IMR-90 (cell line): ENCODE data around the gene GNG12. TPM values are rescaled to one million over a fixed set of nuclear protein-coding genes. Genes with fewer than 3 reads are reported as not detected.

Source experiments
- ATAC-seq: fragments of 200-7000 bp; cut with Tn5 transposase; 2 replicates; pipeline ENCODE4 v1.9.1; 2020; ENCODE audit warnings: low read depth, mild to moderate bottlenecking, moderate library complexity
- BruUV-seq: library from RNA; stranded (reverse); fragments of 400-500 nt; replicated peaks from 2 replicates; lab custom pipeline; 2021; lab: Mats Ljungman, UMichigan
- CTCF ChIA-PET: fragments of 300-600 bp; formaldehyde crosslinking; extraction: SDS; loops from one replicate; lab custom pipeline; 2021; ENCODE audit warnings: antibody characterized with exemption; lab: Yijun Ruan, JAX
- POLR2A ChIA-PET: fragments of 300-600 bp; sonication (Branson Sonifier 250); formaldehyde crosslinking; loops from one replicate; lab custom pipeline; 2022; ENCODE audit warnings: antibody characterized with exemption; ENCODE audit not compliant: unreplicated experiment; lab: Charles Lee
- DNase-seq: peaks from one replicate; pipeline ENCODE4 v3.0.0; 2013
- H2AFZ ChIP-seq: replicated peaks from 2 replicates; pipeline ENCODE3; 2013; ENCODE audit warnings: low read length, mild to moderate bottlenecking; ENCODE audit not compliant: poor library complexity
- H2AK5ac ChIP-seq: 2 replicates; pipeline ENCODE4 v1.6.1; 2013; ENCODE audit warnings: low read depth, low read length, inconsistent platforms
- H2AK9ac ChIP-seq: replicated peaks from 2 replicates; pipeline ENCODE3; 2013; ENCODE audit warnings: mild to moderate bottlenecking, low read depth, low read length, moderate library complexity; ENCODE audit not compliant: poor library complexity
- H2BK120ac ChIP-seq: 2 replicates; pipeline ENCODE4 v1.6.1; 2013; ENCODE audit warnings: low read depth, low read length, inconsistent platforms
- H2BK15ac ChIP-seq: 3 replicates; pipeline ENCODE4 v1.6.1; 2013; ENCODE audit warnings: low read depth, low read length, inconsistent platforms
- H2BK20ac ChIP-seq: 2 replicates; pipeline ENCODE4 v1.6.1; 2013; ENCODE audit warnings: low read depth, mild to moderate bottlenecking, inconsistent platforms, low read length, moderate library complexity
- H2BK5ac ChIP-seq: 2 replicates; pipeline ENCODE4 v1.6.1; 2013; ENCODE audit warnings: mild to moderate bottlenecking, low read depth, low read length, inconsistent platforms; ENCODE audit not compliant: poor library complexity, severe bottlenecking
- H3K14ac ChIP-seq: replicated peaks from 2 replicates; pipeline ENCODE4 v1.6.1; 2013; ENCODE audit warnings: low read depth, low read length, inconsistent platforms
- H3K18ac ChIP-seq: 2 replicates; pipeline ENCODE4 v1.6.1; 2013; ENCODE audit warnings: low read depth, low read length, control low read depth
- H3K23ac ChIP-seq: 2 replicates; pipeline ENCODE4 v1.6.1; 2013; ENCODE audit warnings: low read depth, low read length, inconsistent platforms
- H3K27ac ChIP-seq: 2 replicates; pipeline ENCODE4 v1.5.1; 2013; ENCODE audit warnings: mild to moderate bottlenecking, control low read depth, low read length; ENCODE audit not compliant: insufficient read depth
- H3K27me3 ChIP-seq: 2 replicates; pipeline ENCODE4 v1.6.1; 2013; ENCODE audit warnings: low read length; ENCODE audit not compliant: control insufficient read depth, insufficient read depth
- H3K36me3 ChIP-seq: 2 replicates; pipeline ENCODE4 v1.6.1; 2013; ENCODE audit warnings: low read length, mixed read lengths; ENCODE audit not compliant: control insufficient read depth, insufficient read depth
- H3K4ac ChIP-seq: 2 replicates; pipeline ENCODE4 v1.6.1; 2013; ENCODE audit warnings: low read depth, low read length, inconsistent platforms
- H3K4me1 ChIP-seq: 2 replicates; pipeline ENCODE4 v1.6.1; 2013; ENCODE audit warnings: low read length, mixed read lengths; ENCODE audit not compliant: control insufficient read depth, insufficient read depth
- H3K4me2 ChIP-seq: 2 replicates; pipeline ENCODE4 v1.6.1; 2013; ENCODE audit warnings: low read depth, mild to moderate bottlenecking, control low read depth, low read length, moderate library complexity
- H3K4me3 ChIP-seq: 2 replicates; pipeline ENCODE4 v1.5.1; 2013; ENCODE audit warnings: low read depth, mild to moderate bottlenecking, control low read depth, low read length, moderate library complexity; ENCODE audit not compliant: insufficient read depth
- H3K56ac ChIP-seq: 2 replicates; pipeline ENCODE4 v1.6.1; 2013; ENCODE audit warnings: low read length, inconsistent platforms; ENCODE audit not compliant: insufficient read depth; ENCODE audit errors: extremely low read depth
- H3K79me1 ChIP-seq, 2 experiments: 2 replicates each; pipeline ENCODE4 v1.6.1; 2013; ENCODE audit warnings: low read length in 2 of 2, inconsistent platforms in 1 of 2, low read depth in 1 of 2
- H3K9ac ChIP-seq: 2 replicates; pipeline ENCODE4 v1.6.1; 2013; ENCODE audit warnings: low read depth, low read length, control low read depth
- H3K9me1 ChIP-seq: 2 replicates; pipeline ENCODE4 v1.6.1; 2013; ENCODE audit warnings: low read length, inconsistent platforms; ENCODE audit not compliant: insufficient read depth
- H3K9me3 ChIP-seq: 2 replicates; pipeline ENCODE4 v1.6.1; 2013; ENCODE audit warnings: low read length; ENCODE audit not compliant: control insufficient read depth, insufficient read depth
- H4K20me1 ChIP-seq: 2 replicates; pipeline ENCODE4 v1.6.1; 2013; ENCODE audit warnings: low read length, inconsistent platforms; ENCODE audit not compliant: insufficient read depth
- H4K5ac ChIP-seq: 2 replicates; pipeline ENCODE4 v1.6.1; 2013; ENCODE audit warnings: mild to moderate bottlenecking, low read depth, low read length, control low read depth
- H4K8ac ChIP-seq, 2 experiments: 2 replicates each; pipeline ENCODE4 v1.6.1; 2013; ENCODE audit warnings: low read depth in 2 of 2, low read length in 2 of 2, control low read depth in 1 of 2, inconsistent platforms in 1 of 2
- H4K91ac ChIP-seq: 2 replicates; pipeline ENCODE4 v1.6.1; 2013; ENCODE audit warnings: low read depth, low read length, inconsistent platforms; ENCODE audit not compliant: insufficient read depth
- BHLHE40 ChIP-seq: fragments of 150-350 bp; IDR thresholded peaks from 2 replicates; pipeline ENCODE4 v1.6.1; 2016; ENCODE audit warnings: mild to moderate bottlenecking, low read depth, low read length
- FOS ChIP-seq: fragments of 150-350 bp; IDR thresholded peaks from 2 replicates; pipeline ENCODE4 v1.6.1; 2016; ENCODE audit warnings: low read depth, low read length
- NFE2L2 ChIP-seq: fragments of 150-350 bp; IDR thresholded peaks from 2 replicates; pipeline ENCODE4 v1.6.1; 2016; ENCODE audit warnings: low read depth, mild to moderate bottlenecking, low read length
- POLR2A ChIP-seq: IDR thresholded peaks from 2 replicates; pipeline ENCODE4 v1.6.1; 2012; ENCODE audit warnings: mild to moderate bottlenecking, low read depth, low read length
- RCOR1 ChIP-seq: IDR thresholded peaks from 2 replicates; pipeline ENCODE4 v1.6.1; 2012; ENCODE audit warnings: mild to moderate bottlenecking, low read length, improper control_type of control experiment; ENCODE audit not compliant: insufficient replicate concordance
- RFX5 ChIP-seq: IDR thresholded peaks from 2 replicates; pipeline ENCODE4 v1.8.0; 2012; ENCODE audit warnings: low read depth, mild to moderate bottlenecking, low read length, moderate library complexity
- SMC3 ChIP-seq: fragments of 150-350 bp; IDR thresholded peaks from 2 replicates; pipeline ENCODE4 v1.6.1; 2016; ENCODE audit warnings: low read depth, mild to moderate bottlenecking, antibody characterized with exemption, low read length, moderate library complexity
- WGBS, 2 experiments: methylation state at CpG; one replicate each; pipeline versions ENCODE4 v1.1.5 to v1.1.7; 2013; ENCODE audit warnings: missing lambda C conversion rate in 2 of 2; ENCODE audit not compliant: insufficient read length in 1 of 2; ENCODE audit errors: extremely low coverage in 2 of 2; 5-methylcytosine and 5-hydroxymethylcytosine counted together
- dilution Hi-C: fragments of 300-500 bp; cut with HindIII; formaldehyde crosslinking; loops from one replicate; pipeline ENCODE4 v1.14.3; 2018; ENCODE audit warnings: low sequenced_read_pairs; ENCODE audit not compliant: unreplicated experiment
- in situ Hi-C: fragments of 300-500 bp; cut with MboI; formaldehyde crosslinking; loops from 3 replicates; pipeline ENCODE4 v1.14.3; 2019; ENCODE audit warnings: low sequenced_read_pairs, inconsistent platforms, mixed read lengths
- intact Hi-C: fragments of 100-400 bp; cut with micrococcal nuclease; formaldehyde crosslinking; loops from 2 replicates; pipeline ENCODE4 v1.10.0; 2022
- polyA plus RNA-seq, 3 experiments: library from polyadenylated mRNA; depleted of rRNA; stranded (reverse); fragments of >200 nt; gene quantifications; 2 replicates each; pipeline ENCODE4 v1.2.3, GENCODE V29; 2012; ENCODE audit warnings: low replicate concordance in 1 of 3
- total RNA-seq: library from RNA; depleted of rRNA; stranded (reverse); fragments of >200 nt; gene quantifications from 2 replicates; pipeline ENCODE4 v1.2.3, GENCODE V29; 2012
- TF ChIP-seq, protein P1 (sequence below): fragments of 150-350 bp; IDR thresholded peaks from 2 replicates; pipeline ENCODE4 v1.6.1; 2016; ENCODE audit warnings: low read depth, mild to moderate bottlenecking, low read length, moderate library complexity, borderline replicate concordance
- TF ChIP-seq, protein P2 (sequence below): fragments of 150-350 bp; IDR thresholded peaks from 2 replicates; pipeline ENCODE4 v1.6.1; 2017; ENCODE audit warnings: mild to moderate bottlenecking, antibody characterized with exemption, low read length, low read depth

GNG12 gene
- total and polyA plus RNA-seq, 2 of the 4 experiments (the other 2 are of a cell fraction): 92.3 to 132 TPM

DNA sequence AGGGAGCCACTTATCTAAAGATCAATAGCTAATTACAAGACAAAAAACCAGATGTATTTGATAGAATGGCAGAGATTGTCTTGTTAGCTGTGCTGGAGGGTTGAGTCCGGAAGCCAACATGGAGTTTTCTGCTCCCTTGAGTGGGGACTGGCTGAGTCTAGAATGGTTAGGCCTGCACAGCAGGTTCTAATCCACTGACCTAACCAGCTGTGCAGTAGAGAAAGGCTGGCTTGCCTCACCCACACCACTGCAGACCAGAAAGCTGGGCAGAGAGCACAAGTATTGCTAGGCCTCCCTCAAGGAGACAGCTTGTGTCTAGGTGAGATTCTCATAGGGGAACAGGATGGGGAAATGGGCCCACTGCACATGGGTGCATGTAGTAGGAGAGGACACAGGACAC, 11.7 kb upstream of the GNG12 start:
- peaks cover under 1% of the 10 kb centered on the region; the same call in 1 of the 2 replicates for H3K9me1 ChIP-seq
- H3K9me3 ChIP-seq: no peaks in the 10 kb centered on the region
- H3K9ac ChIP-seq: no peak overlapping the region
- 0 out of 4 replicates have a peak, but pooled peaks cover 0 to 3% of the 10 kb centered on the region in 2 experiments for H3K79me1 ChIP-seq
- dilution Hi-C loops (no loop called here), in situ Hi-C loops (loop anchor here (10.0 kb wide), 1 partner anchor 310 kb away; no protein-coding TSS in a partner anchor), intact Hi-C loops (no loop called here)
- BruUV-seq: no TSS peak
- peak overlapping the region; percentile 72; the same call in 1 of the 2 replicates for H2AK5ac ChIP-seq
- DNase-seq: no peak
- H2BK20ac ChIP-seq: no peak overlapping the region
- no peak overlapping the region; the same call in 1 of the 2 replicates for H3K4ac ChIP-seq
- no peak overlapping the region for H3K4me3 ChIP-seq
- H2AFZ ChIP-seq: no peak overlapping the region
- no peak overlapping the region for H3K56ac ChIP-seq
- H3K14ac ChIP-seq: no peak overlapping the region
- no peak overlapping the region for H4K8ac ChIP-seq
- H3K36me3 ChIP-seq: no peaks in the 10 kb centered on the region
- no CpG with 5 or more reads among the region's 1 CpG for WGBS, 2 experiments
- no peak overlapping the region for H4K5ac ChIP-seq
- no peak overlapping the region for H2BK5ac ChIP-seq
- H2BK120ac ChIP-seq: no peak overlapping the region
- no peak overlapping the region for H3K23ac ChIP-seq
- no peak overlapping the region for H3K18ac ChIP-seq
- H3K4me2 ChIP-seq: no peak overlapping the region
- H4K20me1 ChIP-seq: no peaks in the 10 kb centered on the region
- H2BK15ac ChIP-seq: no peak overlapping the region
- no peak for ATAC-seq
- 0 out of 2 replicates have a peak overlapping the region, but pooled peaks have one; percentile 23 for H4K91ac ChIP-seq
- H3K27me3 ChIP-seq: no peaks in the 10 kb centered on the region
- TF ChIP-seq POLR2A (no peak), FOS (no peak), RFX5 (no peak), BHLHE40 (no peak), NFE2L2 (no peak), SMC3 (no peak), RCOR1 (no peak)
- TF ChIP-seq, protein P1, sequence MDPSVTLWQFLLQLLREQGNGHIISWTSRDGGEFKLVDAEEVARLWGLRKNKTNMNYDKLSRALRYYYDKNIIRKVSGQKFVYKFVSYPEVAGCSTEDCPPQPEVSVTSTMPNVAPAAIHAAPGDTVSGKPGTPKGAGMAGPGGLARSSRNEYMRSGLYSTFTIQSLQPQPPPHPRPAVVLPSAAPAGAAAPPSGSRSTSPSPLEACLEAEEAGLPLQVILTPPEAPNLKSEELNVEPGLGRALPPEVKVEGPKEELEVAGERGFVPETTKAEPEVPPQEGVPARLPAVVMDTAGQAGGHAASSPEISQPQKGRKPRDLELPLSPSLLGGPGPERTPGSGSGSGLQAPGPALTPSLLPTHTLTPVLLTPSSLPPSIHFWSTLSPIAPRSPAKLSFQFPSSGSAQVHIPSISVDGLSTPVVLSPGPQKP: no peak
- TF ChIP-seq, protein P2, sequence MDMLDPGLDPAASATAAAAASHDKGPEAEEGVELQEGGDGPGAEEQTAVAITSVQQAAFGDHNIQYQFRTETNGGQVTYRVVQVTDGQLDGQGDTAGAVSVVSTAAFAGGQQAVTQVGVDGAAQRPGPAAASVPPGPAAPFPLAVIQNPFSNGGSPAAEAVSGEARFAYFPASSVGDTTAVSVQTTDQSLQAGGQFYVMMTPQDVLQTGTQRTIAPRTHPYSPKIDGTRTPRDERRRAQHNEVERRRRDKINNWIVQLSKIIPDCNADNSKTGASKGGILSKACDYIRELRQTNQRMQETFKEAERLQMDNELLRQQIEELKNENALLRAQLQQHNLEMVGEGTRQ: no peak
- peaks cover under 1% of the 10 kb centered on the region; the same call in 1 of the 2 replicates for H3K4me1 ChIP-seq
- CTCF ChIA-PET: interaction anchor here (1.1 to 1.4 kb wide), 2 partner anchors 78 to 84 kb away, joined by 4 read pairs; no protein-coding TSS in a partner anchor
- H2AK9ac ChIP-seq: no peak overlapping the region
- no peak overlapping the region for H3K27ac ChIP-seq
- POLR2A ChIA-PET: no interaction called here
